GM21515 (cell line): ENCODE results near the gene MAP2K5.

Experiments used
- ATAC-seq: cut with Tn5 transposase; IDR thresholded peaks from one replicate; pipeline ENCODE4 v1.9.1; 2021; ENCODE audit not compliant: unreplicated experiment

The MAP2K5 gene

GRCh38 chr15:67542420-67543347 is at the start of gene MAP2K5:
Gene MAP2K5 (plus strand): TSS chr15:67542703. CDS start chr15:67543336, 633 bp downstream.
- peak; percentile 49 for ATAC-seq

- ATAC-seq: no peak
Measured at GRCh38 chr15:67495585-67495984, 46.9 kb upstream of the MAP2K5 start.

- no peak for ATAC-seq
Measured at GRCh38 chr15:67501177-67501835, 41.2 kb upstream of the MAP2K5 start.

- no peak for ATAC-seq
Measured at GRCh38 chr15:67501836-67502461, 40.6 kb upstream of the MAP2K5 start.

GRCh38 chr15:67504056-67504455 is 38.4 kb upstream of the MAP2K5 start:
- ATAC-seq: no peak

- no peak for ATAC-seq
Measured at GRCh38 chr15:67504796-67505195, 37.7 kb upstream of the MAP2K5 start.

- ATAC-seq: no peak
Measured at GRCh38 chr15:67505675-67506572, 36.6 kb upstream of the MAP2K5 start.

GRCh38 chr15:67506775-67507747 is 35.4 kb upstream of the MAP2K5 start:
- no peak for ATAC-seq

GRCh38 chr15:67508407-67508806 is 34.1 kb upstream of the MAP2K5 start:
- no peak for ATAC-seq

- no peak for ATAC-seq
Measured at GRCh38 chr15:67509918-67510317, 32.6 kb upstream of the MAP2K5 start.

GRCh38 chr15:67510597-67511190 is 31.8 kb upstream of the MAP2K5 start:
- ATAC-seq: no peak

GRCh38 chr15:67511606-67512005 is 30.9 kb upstream of the MAP2K5 start:
- no peak for ATAC-seq

GRCh38 chr15:67512140-67512539 is 30.4 kb upstream of the MAP2K5 start:
- no peak for ATAC-seq

GRCh38 chr15:67512933-67513714 is 29.4 kb upstream of the MAP2K5 start:
- ATAC-seq: no peak

GRCh38 chr15:67515090-67515489 is 27.4 kb upstream of the MAP2K5 start:
- no peak for ATAC-seq

- no peak for ATAC-seq
Measured at GRCh38 chr15:67515557-67515956, 26.9 kb upstream of the MAP2K5 start.

GRCh38 chr15:67520321-67521028 is 22.0 kb upstream of the MAP2K5 start:
- ATAC-seq: peak; percentile 11
